AG09309 (cell line): ENCODE data around the gene AFAP1L2.
"Not testable (repeated sequence)": the region's sequence is repeated elsewhere in the genome, so short reads cannot be mapped to it uniquely, and the experiment has no call there.

ENCODE experiments used
- DNase-seq: peaks from one replicate; pipeline ENCODE4 v3.0.0-alpha.2; 2010; ENCODE audit warnings: low read depth
- H3K4me3 ChIP-seq: 2 replicates; pipeline ENCODE4 v1.5.1; 2011; ENCODE audit warnings: mild to moderate bottlenecking, low read depth, low read length, moderate library complexity; ENCODE audit not compliant: control insufficient read depth
- CTCF ChIP-seq: IDR thresholded peaks from 2 replicates; pipeline ENCODE4 v1.5.1; 2011; ENCODE audit warnings: mild to moderate bottlenecking, low read depth, low read length, inconsistent platforms; ENCODE audit not compliant: insufficient read depth, control insufficient read depth; ENCODE audit errors: missing control alignments

Gene AFAP1L2

GRCh38 chr10:114337510-114338462 is 66.5 kb downstream of the AFAP1L2 start:
- TF ChIP-seq CTCF: no peak
- DNase-seq: no peak
- no peak overlapping the region for H3K4me3 ChIP-seq

- no peak overlapping the region for H3K4me3 ChIP-seq
- no peak for TF ChIP-seq CTCF
- no peak for DNase-seq
Measured at GRCh38 chr10:114336823-114337509, 67.3 kb downstream of the AFAP1L2 start.

GRCh38 chr10:114335614-114336013 is 68.7 kb downstream of the AFAP1L2 start:
- no peak for DNase-seq
- TF ChIP-seq CTCF: no peak
- no peak overlapping the region for H3K4me3 ChIP-seq

GRCh38 chr10:114334301-114334700 is 70.0 kb downstream of the AFAP1L2 start:
- TF ChIP-seq CTCF: no peak
- no peak overlapping the region for H3K4me3 ChIP-seq
- no peak for DNase-seq

GRCh38 chr10:114333441-114333840 is 70.9 kb downstream of the AFAP1L2 start:
- DNase-seq, H3K4me3 ChIP-seq: not testable (repeated sequence)

- DNase-seq: no peak
- no peak for TF ChIP-seq CTCF
Measured at GRCh38 chr10:114332301-114333192, 71.8 kb downstream of the AFAP1L2 start.

More at GRCh38 chr10:114332301-114333192, 71.8 kb downstream of the AFAP1L2 start:
- H3K4me3 ChIP-seq: no peak overlapping the region
